ENCODE measurements around the gene ZNF429. TPM values are rescaled to one million over a fixed set of nuclear protein-coding genes. Genes with fewer than 3 reads are reported as not detected.

ZNF429 gene
- total and polyA plus RNA-seq, 2 of the 4 experiments (the other 2 are of a cell fraction) = 4.3 to 6.4 TPM

GRCh38 chr19:21584537-21584936, 79.1 kb downstream of the ZNF429 start:
- ChIA-PET POLR2A (ENCODE audit: unreplicated experiment) (no interaction called here), CTCF (no interaction called here)
- Histone ChIP-seq H2BK5ac (ENCODE audit: low read depth, low read length, poor library complexity, severe bottlenecking) (no peak overlapping the region), H3K18ac (ENCODE audit: low read depth, low read length) (no peak overlapping the region), H4K91ac (ENCODE audit: insufficient read depth, low read depth, low read length) (no peak overlapping the region), H2BK15ac (ENCODE audit: low read depth, low read length) (no peak overlapping the region), H3K9me1 (ENCODE audit: insufficient read depth, low read length) (no peaks in the 10 kb centered on the region), H4K8ac (ENCODE audit: low read depth in 2 of 2, low read length in 2 of 2) (no peak overlapping the region), H3K79me1 (ENCODE audit: low read depth in 1 of 2, low read length in 2 of 2) (no peaks in the 10 kb centered on the region), H3K4ac (ENCODE audit: low read depth, low read length) (no peak overlapping the region), H3K27ac (ENCODE audit: insufficient read depth, low read length) (no peak overlapping the region), H4K20me1 (ENCODE audit: insufficient read depth, low read length) (no peaks in the 10 kb centered on the region), H4K5ac (ENCODE audit: low read depth, low read length) (no peak overlapping the region), H2AK5ac (ENCODE audit: low read depth, low read length) (no peak overlapping the region), H2AK9ac (replicated peaks; ENCODE audit: low read depth, low read length, poor library complexity) (no peak overlapping the region), H3K9me3 (ENCODE audit: control insufficient read depth, insufficient read depth, low read length) (peaks cover 31% of the 10 kb centered on the region), H3K36me3 (ENCODE audit: control insufficient read depth, insufficient read depth, low read length) (no peaks in the 10 kb centered on the region), H2AFZ (replicated peaks; ENCODE audit: low read length, poor library complexity) (no peak overlapping the region), H3K4me2 (ENCODE audit: low read depth, low read length) (no peak overlapping the region), H2BK20ac (ENCODE audit: low read depth, low read length) (no peak overlapping the region), H2BK120ac (ENCODE audit: low read depth, low read length) (no peak overlapping the region), H3K4me3 (ENCODE audit: insufficient read depth, low read depth, low read length) (no peak overlapping the region), H3K14ac (replicated peaks; ENCODE audit: low read depth, low read length) (no peak overlapping the region), H3K56ac (ENCODE audit: extremely low read depth, insufficient read depth, low read length) (no peak overlapping the region), H3K4me1 (ENCODE audit: control insufficient read depth, insufficient read depth, low read length) (no peaks in the 10 kb centered on the region), H3K23ac (ENCODE audit: low read depth, low read length) (no peak overlapping the region), H3K9ac (ENCODE audit: low read depth, low read length) (no peak overlapping the region), H3K27me3 (ENCODE audit: control insufficient read depth, insufficient read depth, low read length) (no peaks in the 10 kb centered on the region; the same call in 1 of the 2 replicates)
- in situ Hi-C loops (cut with MboI; ENCODE audit: low sequenced_read_pairs) = no loop called here
- dilution Hi-C loops (cut with HindIII; ENCODE audit: low sequenced_read_pairs, unreplicated experiment) = no loop called here
- no peak for DNase-seq
- TF ChIP-seq CHD1 (IDR thresholded peaks at IDR 0.05; ENCODE audit: low read depth, low read length) = no peak
- TF ChIP-seq RAD21 (IDR thresholded peaks at IDR 0.05; ENCODE audit: low read length) = no peak
- no peak for TF ChIP-seq FOS (IDR thresholded peaks at IDR 0.05; ENCODE audit: low read depth, low read length)
- no peak for TF ChIP-seq BHLHE40 (IDR thresholded peaks at IDR 0.05; ENCODE audit: low read depth, low read length)
- no peak for TF ChIP-seq POLR2A (IDR thresholded peaks at IDR 0.05; ENCODE audit: low read depth, low read length)
- TF ChIP-seq MAZ (IDR thresholded peaks at IDR 0.05; ENCODE audit: borderline replicate concordance, low read depth, low read length) = no peak
- no peak for TF ChIP-seq CEBPB (IDR thresholded peaks at IDR 0.05; ENCODE audit: low read depth, low read length)
- TF ChIP-seq MXI1 (IDR thresholded peaks at IDR 0.05; ENCODE audit: borderline replicate concordance, low read depth, low read length) = no peak
- TF ChIP-seq USF2 (IDR thresholded peaks at IDR 0.05; ENCODE audit: low read depth, low read length) = no peak
- TF ChIP-seq RFX5 (IDR thresholded peaks at IDR 0.05; ENCODE audit: low read depth, low read length) = no peak
- no peak for TF ChIP-seq SMC3 (IDR thresholded peaks at IDR 0.05; ENCODE audit: low read depth, low read length)
- no peak for TF ChIP-seq NFE2L2 (IDR thresholded peaks at IDR 0.05; ENCODE audit: low read depth, low read length)
- no peak for TF ChIP-seq MAFK (IDR thresholded peaks at IDR 0.05; ENCODE audit: low read depth, low read length)
- TF ChIP-seq ELK1 (IDR thresholded peaks at IDR 0.05; ENCODE audit: borderline replicate concordance, low read depth, low read length) = no peak
- TF ChIP-seq RCOR1 (IDR thresholded peaks at IDR 0.05; ENCODE audit: insufficient replicate concordance, low read length) = no peak
- 40% methylated on average over 2 of the region's 5 CpGs; no CpG with 5 or more reads in 1 of the 2 experiments for WGBS, 2 experiments (ENCODE audit: extremely low coverage in 2 of 2, insufficient read length in 1 of 2)
- BruUV-seq (replicated peaks) = no TSS peak
- intact Hi-C loops (cut with micrococcal nuclease) = no loop called here
- ATAC-seq (ENCODE audit: low read depth) = no peak
